HepG2 (cell line): Measurements from ENCODE around the gene TIRAP. TPM values are rescaled to one million over a fixed set of nuclear protein-coding genes. Genes with fewer than 3 reads are reported as not detected.
A peak's percentile ranks its signal among the peaks of the same experiment; 100 is the strongest.

Experiments
- ASH2L ChIP-seq: fragments of 300-600, 200-600 bp; sonication (generic); IDR thresholded peaks from 2 replicates; pipeline ENCODE4 v1.7.0; 2017; ENCODE audit warnings: low read depth, mild to moderate bottlenecking, moderate library complexity, mixed read lengths, low read length; ENCODE audit not compliant: insufficient read length
- CEBPG ChIP-seq: IDR thresholded peaks from 2 replicates; pipeline ENCODE4 v1.6.1; 2016
- CSRNP2 ChIP-seq: sonication (generic); formaldehyde crosslinking; conservative IDR thresholded peaks from 2 replicates; pipeline ENCODE4 v1.8.0; 2022; ENCODE audit warnings: low read depth, missing genetic modification reagents
- HCFC1 ChIP-seq: fragments of 150-350 bp; IDR thresholded peaks from 2 replicates; pipeline ENCODE4 v1.6.1; 2014; ENCODE audit warnings: low read depth, low read length
- HMG20B ChIP-seq: conservative IDR thresholded peaks from 2 replicates; pipeline ENCODE4 v1.6.1; 2016; ENCODE audit warnings: missing genetic modification reagents, missing compliant biosample characterization
- HNF4A ChIP-seq: sonication (generic); formaldehyde crosslinking; IDR thresholded peaks from 2 replicates; pipeline ENCODE4 v1.4.0; 2020; ENCODE audit warnings: missing genetic modification reagents
- MBD4 ChIP-seq: IDR thresholded peaks from 2 replicates; pipeline ENCODE4 v1.6.1; 2012; ENCODE audit warnings: low read length, inconsistent platforms, borderline replicate concordance
- NFAT5 ChIP-seq: sonication (generic); formaldehyde crosslinking; IDR thresholded peaks from 2 replicates; pipeline ENCODE4 v1.4.0; 2020; ENCODE audit warnings: missing genetic modification reagents
- NRL ChIP-seq: sonication (generic); formaldehyde crosslinking; IDR thresholded peaks from 2 replicates; pipeline ENCODE4 v1.5.0; 2020; ENCODE audit warnings: missing genetic modification reagents, mild to moderate bottlenecking, moderate library complexity, borderline replicate concordance
- SMAD3 ChIP-seq: sonication (generic); formaldehyde crosslinking; IDR thresholded peaks from 2 replicates; pipeline ENCODE4 v1.4.0; 2020; ENCODE audit warnings: missing genetic modification reagents
- YEATS4 ChIP-seq: sonication (generic); formaldehyde crosslinking; IDR thresholded peaks from 2 replicates; pipeline ENCODE4 v1.4.0; 2020; ENCODE audit warnings: missing genetic modification reagents, borderline replicate concordance
- ZFP82 ChIP-seq: sonication (generic); formaldehyde crosslinking; IDR thresholded peaks from 2 replicates; pipeline ENCODE4 v1.5.1; 2020; ENCODE audit warnings: mild to moderate bottlenecking, missing genetic modification reagents, borderline replicate concordance
- ZNF205 ChIP-seq: IDR thresholded peaks from 2 replicates; pipeline ENCODE4 v1.6.1; 2018; ENCODE audit warnings: missing biosample characterization, missing genetic modification reagents
- ZNF235 ChIP-seq: sonication (generic); formaldehyde crosslinking; IDR thresholded peaks from 2 replicates; pipeline ENCODE4 v1.8.1; 2023; ENCODE audit warnings: mild to moderate bottlenecking, missing genetic modification reagents, borderline replicate concordance
- ZNF546 ChIP-seq: sonication (generic); formaldehyde crosslinking; conservative IDR thresholded peaks from 2 replicates; pipeline ENCODE4 v1.8.1; 2023; ENCODE audit warnings: mild to moderate bottlenecking, missing genetic modification reagents
- ZNF770 ChIP-seq: sonication (generic); formaldehyde crosslinking; IDR thresholded peaks from 2 replicates; pipeline ENCODE4 v1.5.0; 2020; ENCODE audit warnings: mild to moderate bottlenecking, missing genetic modification reagents
- polyA plus RNA-seq, 8 experiments: library from polyadenylated mRNA; depleted of rRNA in 3 of 8; stranded (reverse) in 7 of 8; unstranded in 1 of 8; fragments of >200 nt; fragmentation: Illumina TruSeq in 4 of 8; extraction: Trizol in 4 of 8; gene quantifications; 2 replicates each; pipeline versions ENCODE4 v1.2.1 to v1.2.3, GENCODE V29; 2011 to 2016; ENCODE audit warnings: low read depth in 4 of 8, missing spikeins in 1 of 8, mixed read lengths in 1 of 8; ENCODE audit not compliant: insufficient read depth in 1 of 8
- total RNA-seq, 5 experiments: library from RNA; depleted of rRNA; stranded (reverse); fragments of >200 nt; fragmentation: Illumina TruSeq; extraction: Trizol; gene quantifications; 2 replicates each; pipeline ENCODE4 v1.2.3, GENCODE V29; 2016; ENCODE audit warnings: low read depth in 1 of 5

The TIRAP gene
- total and polyA plus RNA-seq, 2 of the 13 experiments (the other 11 are each of a cell fraction or from before 2014, with no cell fraction given) = 5.4 to 5.7 TPM

- TF ChIP-seq SMAD3 (CRISPR knock-in tag) = peak; percentile 47; the same call in 1 of the 2 replicates
- peak; percentile 94 for TF ChIP-seq ZFP82
- TF ChIP-seq CEBPG (CRISPR knock-in tag) = peak; percentile 54
- peak; percentile 38; the same call in 1 of the 2 replicates for TF ChIP-seq HMG20B (CRISPR knock-in tag)
- peak; percentile 84 for TF ChIP-seq ZNF235 (CRISPR knock-in tag)
- peak; percentile 34 for TF ChIP-seq HNF4A (CRISPR knock-in tag)
- TF ChIP-seq ZNF770 (CRISPR knock-in tag) = 0 out of 2 replicates have a peak, but pooled peaks have one; percentile 28
- peak; percentile 91 for TF ChIP-seq NFAT5
- TF ChIP-seq YEATS4 (CRISPR knock-in tag) = peak; percentile 91
- peak; percentile 89; the same call in 1 of the 2 replicates for TF ChIP-seq CSRNP2 (CRISPR knock-in tag)
- peak; percentile 98 for TF ChIP-seq NRL (CRISPR knock-in tag)
- no peak for TF ChIP-seq HCFC1
- TF ChIP-seq ASH2L = peak; percentile 57
- no peak for TF ChIP-seq MBD4
- TF ChIP-seq ZNF546 (CRISPR knock-in tag) = peak; percentile 88
- peak; percentile 91 for TF ChIP-seq ZNF205 (CRISPR knock-in tag)
Measured at GRCh38 chr11:126303623-126304456, 20.9 kb downstream of the TIRAP start, which contains the start of gene DCPS (continued).
